RPMI8226 (cell line): Measurements from ENCODE around the gene GPR65.

Experiments
- DNase-seq: peaks from one replicate; pipeline ENCODE4 v3.0.0-alpha.2; 2015

The GPR65 gene

GRCh38 chr14:88043529-88044443 lies 38.9 kb downstream of the GPR65 start:
- no peak for DNase-seq

GRCh38 chr14:88044444-88044758 lies 39.5 kb downstream of the GPR65 start:
- DNase-seq: no peak

- no peak for DNase-seq
Measured at GRCh38 chr14:88044776-88045446, 40.0 kb downstream of the GPR65 start.

- DNase-seq: no peak
Measured at GRCh38 chr14:88045705-88046104, 40.8 kb downstream of the GPR65 start.

GRCh38 chr14:88048351-88048750 lies 43.4 kb downstream of the GPR65 start:
- DNase-seq: no peak

GRCh38 chr14:88049266-88049665 lies 44.3 kb downstream of the GPR65 start:
- no peak for DNase-seq

- no peak for DNase-seq
Measured at GRCh38 chr14:88049936-88050335, 45.0 kb downstream of the GPR65 start.

GRCh38 chr14:88060576-88060975 lies 55.6 kb downstream of the GPR65 start:
- DNase-seq: no peak

- DNase-seq: no peak
Measured at GRCh38 chr14:88063811-88064210, 58.9 kb downstream of the GPR65 start.
